ENCODE results near the gene PAX8.

PAX8 gene

GRCh38 chr2:113218283-113219091 is 60.2 kb downstream of the PAX8 start:
- DNase-seq, result no peak

DNA sequence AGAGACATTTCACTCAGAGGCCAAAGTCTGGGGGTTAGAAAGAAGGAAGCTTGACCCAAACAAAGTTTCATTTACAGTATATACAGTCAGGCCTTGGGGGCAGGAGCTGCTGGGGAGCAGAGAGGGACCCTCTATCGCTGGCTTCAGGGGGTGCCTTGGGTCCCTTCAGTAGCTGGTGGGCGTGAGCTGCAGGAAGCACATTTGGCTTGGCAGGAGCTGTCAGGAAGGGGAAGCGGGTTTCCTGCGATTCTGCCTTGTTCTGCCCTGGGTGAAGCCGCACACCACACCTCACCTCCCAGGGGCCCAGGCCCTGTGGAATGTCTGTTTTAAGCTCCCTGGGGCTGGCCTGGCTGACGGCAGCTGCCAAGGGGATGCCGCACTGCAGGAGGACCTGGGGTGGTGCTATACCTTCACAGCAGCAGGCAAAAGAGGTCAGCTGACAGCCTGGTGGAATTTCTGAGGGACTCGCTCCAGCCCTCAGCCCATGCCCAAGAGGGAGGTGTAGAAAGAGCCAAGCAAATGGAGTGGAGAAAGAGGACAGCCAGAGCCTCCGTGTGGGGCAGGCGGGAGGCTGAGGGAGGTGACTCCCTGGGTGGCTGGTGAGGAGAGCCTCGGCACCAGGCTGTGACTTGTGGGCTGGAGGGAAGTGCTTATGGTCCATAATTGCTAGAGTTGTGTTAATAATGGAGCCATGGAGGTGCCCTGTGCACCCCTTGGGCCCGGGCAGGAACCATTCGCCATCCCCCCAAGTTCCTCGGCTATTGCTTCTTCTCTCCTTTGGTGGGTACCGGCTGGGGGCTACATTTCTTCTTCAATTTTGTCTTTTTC is 61.1 kb downstream of the PAX8 start:
- DNase-seq, result no peak

- no peak for DNase-seq
These were observed 61.7 kb downstream of the PAX8 start for GRCh38 chr2:113216891-113217454.

GRCh38 chr2:113216321-113216720 is 62.4 kb downstream of the PAX8 start:
- DNase-seq, result no peak

DNA sequence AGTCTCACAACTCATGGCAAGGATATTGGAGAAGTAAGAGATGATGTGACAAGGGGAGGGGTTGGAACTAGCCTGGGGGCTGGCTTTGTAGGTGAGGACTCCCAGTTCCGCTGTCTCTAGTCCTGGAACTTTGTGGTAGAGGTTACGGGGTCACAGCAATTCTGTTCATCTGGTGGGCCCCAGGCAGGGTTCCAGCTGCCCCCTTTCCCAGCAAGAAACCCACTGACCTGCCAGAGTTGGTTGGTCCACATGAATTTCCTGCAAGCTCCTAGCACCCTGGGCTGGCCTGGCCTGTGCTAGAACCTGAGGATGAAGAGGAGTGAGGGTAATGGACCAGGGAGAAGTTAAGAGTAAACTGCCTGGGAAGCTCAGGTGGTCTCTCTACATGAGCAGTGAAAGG is 63.7 kb downstream of the PAX8 start:
- no peak for DNase-seq

DNA sequence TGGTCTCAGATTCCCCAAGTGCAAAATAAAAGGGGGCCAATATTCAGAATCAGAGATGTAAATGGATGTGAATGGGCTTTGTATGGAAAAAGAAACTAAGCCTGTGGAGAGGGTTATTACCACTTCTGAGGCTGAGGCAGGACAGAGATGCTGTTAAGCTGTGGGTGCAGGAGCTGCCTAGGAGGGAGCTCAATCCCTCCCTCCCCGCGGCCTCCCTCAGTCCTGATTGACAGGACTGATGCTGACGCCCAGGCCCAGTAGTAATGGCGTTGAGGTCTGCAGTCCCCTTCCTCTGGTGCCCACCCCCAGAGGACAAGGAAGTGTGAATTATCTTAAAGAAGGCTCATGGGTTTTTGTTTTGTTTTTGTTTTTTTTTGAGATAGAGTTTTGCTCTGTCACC is 64.6 kb downstream of the PAX8 start:
- DNase-seq, result no peak

- DNase-seq, result no peak
These were observed 65.4 kb downstream of the PAX8 start for GRCh38 chr2:113213061-113213930.

GRCh38 chr2:113212245-113213060 is 66.3 kb downstream of the PAX8 start:
- no peak for DNase-seq

- no peak for DNase-seq
These were observed 67.3 kb downstream of the PAX8 start for GRCh38 chr2:113211226-113212105.

DNA sequence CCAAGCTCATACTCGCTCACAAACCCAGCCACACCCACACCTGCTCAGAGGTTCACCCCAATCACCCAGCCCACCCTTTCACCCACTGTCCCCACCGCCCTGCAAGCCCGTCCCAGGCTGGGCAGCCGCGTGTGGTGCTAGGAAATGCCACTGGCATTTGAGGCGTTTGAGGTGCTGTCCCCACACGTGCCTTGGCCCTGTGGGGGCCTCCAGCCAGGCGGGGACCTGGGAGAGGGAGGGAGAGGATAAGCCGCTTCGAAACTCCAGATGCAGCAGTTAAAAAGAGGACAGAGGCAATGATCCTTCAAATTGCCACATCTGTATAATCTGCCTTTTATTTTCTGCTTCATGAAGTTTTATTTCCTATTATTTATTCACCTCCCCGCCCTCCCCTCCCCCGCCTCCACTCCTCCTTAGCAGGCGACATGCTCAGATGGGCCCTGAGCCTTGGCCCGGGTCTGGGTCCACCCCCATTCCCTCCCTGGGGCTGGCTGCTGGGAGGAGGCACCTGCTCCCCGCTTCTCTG is 69.0 kb downstream of the PAX8 start:
- DNase-seq, result no peak

- DNase-seq, result no peak
These were observed 69.6 kb downstream of the PAX8 start for GRCh38 chr2:113209011-113209645.

- no peak for DNase-seq
These were observed 70.3 kb downstream of the PAX8 start for GRCh38 chr2:113208396-113208795.

DNA sequence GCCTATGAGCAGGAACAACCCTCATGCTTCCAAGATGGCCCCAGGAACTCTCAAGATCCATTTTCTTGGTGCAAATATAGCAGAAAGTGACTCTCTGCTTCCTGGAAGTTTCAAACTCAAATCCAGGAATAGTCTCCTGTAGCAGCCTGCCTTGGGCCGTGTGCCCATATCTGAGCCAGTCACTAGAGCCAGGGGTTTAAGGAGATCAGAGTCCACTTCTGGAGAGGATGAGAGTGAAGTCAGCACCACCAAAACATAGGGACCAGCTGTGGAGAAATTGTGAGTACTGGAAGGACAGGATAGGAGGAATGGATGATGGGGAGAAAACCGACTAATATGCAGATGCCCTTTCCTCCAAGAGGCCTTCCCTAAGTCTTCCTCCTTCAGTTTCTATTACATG is 71.7 kb downstream of the PAX8 start:
- DNase-seq, result no peak

DNA sequence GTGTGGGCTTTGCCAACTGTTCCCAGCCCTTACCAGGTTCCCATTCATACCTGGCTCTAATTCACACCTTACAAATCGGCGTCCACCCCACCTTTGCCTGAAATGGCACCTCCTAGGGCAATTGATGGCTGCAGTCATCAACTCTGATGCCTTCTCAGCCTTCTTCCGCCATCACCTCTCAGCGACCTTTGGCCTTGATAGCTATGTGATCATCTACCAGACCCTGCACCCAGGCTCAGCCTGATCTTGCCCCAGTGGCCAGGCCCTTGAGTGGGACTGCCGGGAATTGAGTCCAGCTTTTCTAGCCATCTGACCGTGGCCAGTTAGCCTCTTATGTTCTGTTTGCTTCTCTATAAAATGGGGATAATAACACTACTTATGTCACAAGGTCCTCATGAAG is 72.5 kb downstream of the PAX8 start:
- no peak for DNase-seq

DNA sequence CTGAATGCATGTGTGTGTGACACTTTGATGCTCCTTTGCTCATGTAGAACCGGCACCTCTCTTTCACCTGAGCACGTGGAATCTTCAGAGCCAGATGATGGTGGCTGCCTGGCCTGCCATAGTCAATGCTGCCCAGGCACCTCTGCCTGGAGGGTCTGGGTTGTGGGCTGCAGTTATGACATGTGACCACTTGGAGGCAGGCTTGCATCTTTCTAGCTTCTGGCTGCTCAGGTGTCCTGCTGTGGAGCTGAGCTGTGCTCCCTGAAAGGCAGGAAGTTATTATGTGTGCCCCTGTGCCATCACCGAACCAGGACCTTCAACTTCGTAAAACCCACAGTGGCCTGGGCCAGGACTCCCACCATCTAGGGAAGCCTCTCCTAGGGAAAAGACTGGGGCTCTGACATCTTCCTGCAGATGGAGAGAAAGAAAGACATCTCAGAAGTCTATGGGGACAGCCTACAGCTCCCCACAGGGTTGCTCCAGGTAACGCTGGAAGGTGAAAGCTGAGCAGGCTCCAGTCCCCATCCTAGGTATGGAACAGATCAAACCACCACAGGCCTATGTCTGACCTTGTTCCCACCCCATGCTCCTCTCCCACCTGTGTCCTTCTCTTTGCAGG is 74.7 kb downstream of the PAX8 start:
- peak; percentile 40 for DNase-seq

DNA sequence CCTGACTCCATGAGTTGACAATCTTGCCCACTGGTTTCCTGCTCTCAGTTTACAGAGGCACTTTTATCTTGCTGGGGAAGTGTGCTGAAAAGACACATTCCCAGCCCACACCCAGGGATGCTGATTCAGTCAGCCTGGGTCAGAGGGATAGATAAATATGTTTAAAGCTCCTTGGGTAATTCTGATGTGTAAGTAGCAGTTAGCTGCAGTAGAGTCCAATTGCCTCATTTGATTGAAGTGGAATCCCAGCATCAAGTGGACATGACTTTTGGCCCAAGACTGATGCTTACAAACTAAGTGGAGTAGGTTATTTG is 75.5 kb downstream of the PAX8 start:
- DNase-seq, result no peak

- no peak for DNase-seq
These were observed 76.2 kb downstream of the PAX8 start for GRCh38 chr2:113202305-113203216.

DNA sequence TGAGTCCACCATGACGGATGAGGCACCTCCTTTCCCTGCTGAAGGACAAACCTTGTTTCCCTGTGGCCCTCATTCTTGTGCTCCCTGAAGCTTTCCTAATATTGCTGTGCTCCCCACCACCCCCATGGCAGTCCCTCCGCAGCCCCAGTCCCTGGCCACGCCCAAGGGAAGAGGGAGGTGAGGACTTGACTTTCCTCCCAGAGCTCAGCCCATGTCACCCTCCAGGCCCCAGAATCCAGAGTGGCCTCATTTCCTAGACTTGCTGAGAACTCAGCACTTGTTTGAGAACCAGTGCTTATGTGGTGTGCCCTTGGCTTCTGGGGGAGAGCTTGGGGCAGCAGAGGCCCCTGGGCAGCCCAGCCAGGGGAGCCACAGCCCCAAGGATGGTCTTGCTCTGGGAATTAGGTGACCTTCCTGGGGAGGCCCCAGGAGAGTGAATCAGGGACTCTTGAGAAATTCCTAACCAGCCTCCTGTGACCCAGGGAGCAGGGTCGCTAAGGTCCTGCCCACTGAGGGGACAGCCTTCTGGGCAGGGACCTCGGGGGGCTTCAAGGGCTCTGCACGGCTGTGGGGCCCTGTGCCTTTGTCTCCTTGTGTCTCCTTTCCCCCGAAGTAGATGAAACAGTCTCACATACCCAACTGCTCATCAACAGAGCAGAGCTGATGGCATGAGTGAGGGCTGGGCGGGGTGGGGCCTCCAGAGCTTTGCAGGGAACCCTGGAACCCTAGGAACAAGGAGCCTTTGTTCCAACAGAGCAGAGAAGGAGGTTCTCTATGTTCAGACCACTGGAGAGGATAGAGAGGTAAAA is 77.0 kb downstream of the PAX8 start:
- DNase-seq, result no peak

All from NCI-H1048 (cell line).